Measurements from ENCODE around the gene MRPS16.

The MRPS16 gene

DNA sequence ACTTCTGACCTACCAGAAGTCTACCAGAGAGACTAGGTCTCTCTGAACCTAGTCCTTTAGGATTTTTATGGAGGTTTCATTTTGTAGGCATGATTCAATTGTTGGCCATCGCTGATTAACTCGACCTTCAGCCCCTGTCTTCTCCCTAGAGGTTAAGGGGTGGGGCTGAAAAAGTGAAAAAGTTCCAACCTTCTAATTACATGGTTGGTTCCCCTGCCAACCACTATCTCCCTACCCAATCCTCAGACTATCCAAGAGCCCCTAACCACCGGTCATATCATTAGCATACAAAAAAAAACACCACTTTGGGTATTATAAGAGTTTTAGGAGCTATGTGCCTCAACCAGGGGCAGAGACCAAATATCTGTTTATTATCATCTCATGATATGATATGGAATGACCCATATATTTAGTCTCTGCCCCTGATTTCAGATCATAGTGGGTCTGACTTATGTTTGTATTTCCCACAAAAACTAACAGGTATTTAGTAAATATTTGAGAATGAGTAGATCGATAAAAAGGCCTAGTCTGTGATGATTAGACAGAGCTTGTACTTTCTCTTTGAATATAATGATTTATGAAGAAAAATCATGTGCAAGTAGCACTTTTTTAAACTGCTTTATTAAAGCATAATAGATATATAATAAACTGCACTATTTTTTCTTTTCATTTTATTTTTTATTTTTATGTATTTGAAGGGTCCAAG lies 41.2 kb downstream of the MRPS16 start:
- Histone ChIP-seq H3K79me2 (ENCODE audit: low read length) (no peaks in the 10 kb centered on the region), H3K9me2 (replicated peaks; ENCODE audit: insufficient read depth, low read length) (no peaks in the 10 kb centered on the region), H2AFZ (ENCODE audit: low read length) (no peak overlapping the region), H3K4me1 (ENCODE audit: low read length) (no peaks in the 10 kb centered on the region), H4K20me1 (ENCODE audit: insufficient read depth, low read length) (no peaks in the 10 kb centered on the region), H3K9me3 (replicated peaks; ENCODE audit: insufficient read depth, low read length) (no peaks in the 10 kb centered on the region), H3F3A (ENCODE audit: insufficient read depth, low read length) (no peaks in the 10 kb centered on the region), H3K27ac (ENCODE audit: low read length) (no peak overlapping the region), H3K4me3 (ENCODE audit: low read length) (no peak overlapping the region), H3K36me3 (replicated peaks; ENCODE audit: insufficient read depth, low read length) (no peaks in the 10 kb centered on the region), H3K9ac (ENCODE audit: low read length) (no peak overlapping the region), H3K4me2 (ENCODE audit: low read depth, low read length) (no peak overlapping the region), H3K27me3 (replicated peaks; ENCODE audit: insufficient read depth, low read length) (no peaks in the 10 kb centered on the region)
- no peak for DNase-seq
- TF ChIP-seq EZH2phosphoT487 (IDR thresholded peaks at IDR 0.05; ENCODE audit: low read length), result no peak

DNA sequence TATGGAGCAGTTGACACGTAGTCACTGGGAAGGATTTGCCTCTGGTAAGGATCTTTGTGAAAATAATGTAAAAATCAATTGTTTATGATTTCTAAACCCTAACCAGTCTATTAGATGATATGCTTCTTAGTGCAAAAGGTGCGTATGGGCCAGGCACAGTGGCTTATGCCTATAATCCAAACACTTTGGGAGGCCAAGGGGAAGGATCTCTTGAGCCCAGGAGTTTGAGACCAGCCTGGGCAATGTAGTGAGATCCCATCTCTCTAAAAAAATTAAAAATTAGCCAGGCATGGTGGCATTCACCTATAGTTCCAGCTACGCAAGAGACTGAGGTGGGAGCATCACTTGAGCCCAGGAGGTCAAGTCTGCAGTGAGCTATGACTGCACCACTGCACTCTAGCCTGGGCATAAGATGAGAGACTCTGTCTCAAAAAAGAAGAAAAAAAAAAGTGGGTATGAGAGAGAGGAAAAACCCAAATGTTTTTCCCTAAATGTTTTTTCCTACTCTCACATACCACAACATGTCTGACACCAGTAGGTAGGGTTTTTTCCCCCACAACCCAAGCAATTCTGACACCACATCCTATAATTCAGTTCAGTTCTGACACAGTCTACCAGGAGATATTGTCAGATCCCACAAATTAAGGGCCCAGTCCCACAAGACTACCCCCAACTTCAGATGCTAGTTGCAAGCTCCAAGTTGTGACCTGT lies 41.9 kb downstream of the MRPS16 start:
- H2AFZ ChIP-seq (ENCODE audit: low read length), result no peak overlapping the region
- H3K9me3 ChIP-seq (replicated peaks; ENCODE audit: insufficient read depth, low read length), result no peaks in the 10 kb centered on the region
- no peaks in the 10 kb centered on the region for H3K36me3 ChIP-seq (replicated peaks; ENCODE audit: insufficient read depth, low read length)
- H3K27me3 ChIP-seq (replicated peaks; ENCODE audit: insufficient read depth, low read length), result no peaks in the 10 kb centered on the region
- H3K4me2 ChIP-seq (ENCODE audit: low read depth, low read length), result no peak overlapping the region
- no peaks in the 10 kb centered on the region for H3K9me2 ChIP-seq (replicated peaks; ENCODE audit: insufficient read depth, low read length)
- no peaks in the 10 kb centered on the region for H3F3A ChIP-seq (ENCODE audit: insufficient read depth, low read length)
- H3K4me1 ChIP-seq (ENCODE audit: low read length), result no peaks in the 10 kb centered on the region
- H3K79me2 ChIP-seq (ENCODE audit: low read length), result no peaks in the 10 kb centered on the region
- H3K9ac ChIP-seq (ENCODE audit: low read length), result no peak overlapping the region
- H4K20me1 ChIP-seq (ENCODE audit: insufficient read depth, low read length), result no peaks in the 10 kb centered on the region
- H3K4me3 ChIP-seq (ENCODE audit: low read length), result no peak overlapping the region
- no peak overlapping the region for H3K27ac ChIP-seq (ENCODE audit: low read length)
- TF ChIP-seq EZH2 (optimal IDR thresholded peaks at IDR 0.05; ENCODE audit: low read depth, low read length) (no peak), EZH2phosphoT487 (IDR thresholded peaks at IDR 0.05; ENCODE audit: low read length) (no peak)
- TF ChIP-seq, protein P1, sequence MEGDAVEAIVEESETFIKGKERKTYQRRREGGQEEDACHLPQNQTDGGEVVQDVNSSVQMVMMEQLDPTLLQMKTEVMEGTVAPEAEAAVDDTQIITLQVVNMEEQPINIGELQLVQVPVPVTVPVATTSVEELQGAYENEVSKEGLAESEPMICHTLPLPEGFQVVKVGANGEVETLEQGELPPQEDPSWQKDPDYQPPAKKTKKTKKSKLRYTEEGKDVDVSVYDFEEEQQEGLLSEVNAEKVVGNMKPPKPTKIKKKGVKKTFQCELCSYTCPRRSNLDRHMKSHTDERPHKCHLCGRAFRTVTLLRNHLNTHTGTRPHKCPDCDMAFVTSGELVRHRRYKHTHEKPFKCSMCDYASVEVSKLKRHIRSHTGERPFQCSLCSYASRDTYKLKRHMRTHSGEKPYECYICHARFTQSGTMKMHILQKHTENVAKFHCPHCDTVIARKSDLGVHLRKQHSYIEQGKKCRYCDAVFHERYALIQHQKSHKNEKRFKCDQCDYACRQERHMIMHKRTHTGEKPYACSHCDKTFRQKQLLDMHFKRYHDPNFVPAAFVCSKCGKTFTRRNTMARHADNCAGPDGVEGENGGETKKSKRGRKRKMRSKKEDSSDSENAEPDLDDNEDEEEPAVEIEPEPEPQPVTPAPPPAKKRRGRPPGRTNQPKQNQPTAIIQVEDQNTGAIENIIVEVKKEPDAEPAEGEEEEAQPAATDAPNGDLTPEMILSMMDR (IDR thresholded peaks at IDR 0.05; ENCODE audit: low read length), result no peak
- no peak for DNase-seq

DNA sequence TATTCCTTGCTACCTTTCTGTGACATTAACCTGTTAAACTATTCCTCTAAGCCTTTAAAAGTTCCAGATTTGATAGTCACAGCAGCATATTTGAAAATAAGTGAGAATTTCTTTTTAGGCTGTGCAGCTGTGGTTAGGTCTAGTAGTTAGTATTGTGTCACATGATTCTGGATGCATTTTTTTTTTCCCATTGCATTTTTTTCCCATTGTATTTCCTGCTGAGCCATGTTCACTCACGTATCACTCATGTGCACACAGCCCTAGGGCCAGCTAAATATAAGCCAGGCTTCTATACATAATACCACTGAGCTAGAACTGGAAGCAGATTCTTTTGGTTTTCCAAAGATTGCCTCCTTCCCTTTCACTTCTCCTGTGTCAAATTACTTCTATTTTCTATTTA lies 42.7 kb downstream of the MRPS16 start:
- no peaks in the 10 kb centered on the region for H4K20me1 ChIP-seq (ENCODE audit: insufficient read depth, low read length)
- DNase-seq, result no peak
- no peak overlapping the region for H3K9ac ChIP-seq (ENCODE audit: low read length)
- no peak overlapping the region for H3K4me2 ChIP-seq (ENCODE audit: low read depth, low read length)
- H3K27me3 ChIP-seq (replicated peaks; ENCODE audit: insufficient read depth, low read length), result no peaks in the 10 kb centered on the region
- no peak for TF ChIP-seq EZH2 (optimal IDR thresholded peaks at IDR 0.05; ENCODE audit: low read depth, low read length)
- TF ChIP-seq, protein P1 (IDR thresholded peaks at IDR 0.05; ENCODE audit: low read length), result no peak
- no peak for TF ChIP-seq EZH2phosphoT487 (IDR thresholded peaks at IDR 0.05; ENCODE audit: low read length)
- no peak overlapping the region for H3K27ac ChIP-seq (ENCODE audit: low read length)
- H3K9me2 ChIP-seq (replicated peaks; ENCODE audit: insufficient read depth, low read length), result no peaks in the 10 kb centered on the region
- H3K9me3 ChIP-seq (replicated peaks; ENCODE audit: insufficient read depth, low read length), result no peaks in the 10 kb centered on the region
- H3K4me1 ChIP-seq (ENCODE audit: low read length), result no peaks in the 10 kb centered on the region
- H3K4me3 ChIP-seq (ENCODE audit: low read length), result no peak overlapping the region
- no peaks in the 10 kb centered on the region for H3F3A ChIP-seq (ENCODE audit: insufficient read depth, low read length)
- no peak overlapping the region for H2AFZ ChIP-seq (ENCODE audit: low read length)
- no peaks in the 10 kb centered on the region for H3K79me2 ChIP-seq (ENCODE audit: low read length)
- H3K36me3 ChIP-seq (replicated peaks; ENCODE audit: insufficient read depth, low read length), result no peaks in the 10 kb centered on the region

DNA sequence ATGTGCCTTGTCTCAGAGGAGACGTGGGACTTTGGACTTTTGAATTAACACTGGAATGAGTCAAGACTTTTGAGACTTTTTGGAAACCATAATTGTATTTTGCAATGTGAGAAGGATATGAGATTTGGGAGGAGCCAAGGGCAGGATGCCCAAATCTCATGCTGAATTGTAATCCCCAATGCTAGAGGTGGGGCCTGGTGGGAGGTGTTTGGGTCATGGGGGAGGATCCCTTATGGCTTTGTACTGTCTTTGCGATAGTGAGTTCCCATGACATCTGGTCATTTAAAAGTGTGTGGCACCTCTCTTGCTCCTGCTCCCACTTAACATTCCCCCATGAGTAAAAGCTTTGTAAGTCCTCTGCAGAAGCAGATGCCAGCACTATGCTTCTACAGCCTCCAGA lies 44.6 kb downstream of the MRPS16 start:
- Histone ChIP-seq H3K4me1 (ENCODE audit: low read length) (no peaks in the 10 kb centered on the region), H3K4me3 (ENCODE audit: low read length) (no peak overlapping the region), H3K4me2 (ENCODE audit: low read depth, low read length) (no peak overlapping the region), H4K20me1 (ENCODE audit: insufficient read depth, low read length) (no peaks in the 10 kb centered on the region), H3K27ac (ENCODE audit: low read length) (no peak overlapping the region), H3K9me2 (replicated peaks; ENCODE audit: insufficient read depth, low read length) (no peaks in the 10 kb centered on the region), H3F3A (ENCODE audit: insufficient read depth, low read length) (no peaks in the 10 kb centered on the region), H3K9me3 (replicated peaks; ENCODE audit: insufficient read depth, low read length) (no peaks in the 10 kb centered on the region), H3K79me2 (ENCODE audit: low read length) (no peaks in the 10 kb centered on the region), H3K27me3 (replicated peaks; ENCODE audit: insufficient read depth, low read length) (no peaks in the 10 kb centered on the region), H3K36me3 (replicated peaks; ENCODE audit: insufficient read depth, low read length) (no peaks in the 10 kb centered on the region), H2AFZ (ENCODE audit: low read length) (no peak overlapping the region), H3K9ac (ENCODE audit: low read length) (no peak overlapping the region)
- TF ChIP-seq, protein P1 (IDR thresholded peaks at IDR 0.05; ENCODE audit: low read length), result no peak
- TF ChIP-seq EZH2 (optimal IDR thresholded peaks at IDR 0.05; ENCODE audit: low read depth, low read length) (no peak), EZH2phosphoT487 (IDR thresholded peaks at IDR 0.05; ENCODE audit: low read length) (no peak)
- DNase-seq, result no peak

All from MM.1S (cell line).